ENCODE measurements around the gene AGPAT3.

DNA sequence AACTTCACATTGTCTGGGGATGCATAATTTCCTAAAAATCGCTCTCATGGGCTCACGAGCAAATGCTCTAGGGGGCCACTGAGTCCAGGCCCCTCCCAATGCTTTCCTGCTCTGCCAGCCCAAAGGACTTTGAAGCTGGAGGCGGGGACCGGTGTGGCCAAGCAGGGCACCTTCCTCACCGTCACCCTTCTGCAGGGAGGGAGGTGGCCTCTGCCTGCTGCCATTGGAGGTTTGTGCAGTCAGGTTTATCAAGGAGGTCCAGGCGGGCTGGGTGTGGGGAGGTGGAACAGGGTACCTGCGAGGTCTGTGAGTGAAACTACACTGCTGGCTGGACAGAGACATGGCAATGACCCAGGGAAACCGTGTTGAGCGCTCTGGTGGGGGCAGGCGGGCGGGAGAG lies 89.0 kb downstream of the AGPAT3 start:
- TF ChIP-seq CTCF (IDR thresholded peaks at IDR 0.05 in 2 of 3, conservative IDR thresholded peaks at IDR 0.05 in 1 of 3; ENCODE audit: control insufficient read depth in 2 of 3, extremely low read depth in 1 of 3, insufficient read depth in 1 of 3, low read depth in 3 of 3, low read length in 3 of 3), result no peak
- TF ChIP-seq PRDM15 (CRISPR knock-in tag; IDR thresholded peaks at IDR 0.05), result no peak
- TF ChIP-seq TARDBP (IDR thresholded peaks at IDR 0.05; ENCODE audit: borderline replicate concordance), result no peak
- TF ChIP-seq, protein P1, sequence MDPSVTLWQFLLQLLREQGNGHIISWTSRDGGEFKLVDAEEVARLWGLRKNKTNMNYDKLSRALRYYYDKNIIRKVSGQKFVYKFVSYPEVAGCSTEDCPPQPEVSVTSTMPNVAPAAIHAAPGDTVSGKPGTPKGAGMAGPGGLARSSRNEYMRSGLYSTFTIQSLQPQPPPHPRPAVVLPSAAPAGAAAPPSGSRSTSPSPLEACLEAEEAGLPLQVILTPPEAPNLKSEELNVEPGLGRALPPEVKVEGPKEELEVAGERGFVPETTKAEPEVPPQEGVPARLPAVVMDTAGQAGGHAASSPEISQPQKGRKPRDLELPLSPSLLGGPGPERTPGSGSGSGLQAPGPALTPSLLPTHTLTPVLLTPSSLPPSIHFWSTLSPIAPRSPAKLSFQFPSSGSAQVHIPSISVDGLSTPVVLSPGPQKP (IDR thresholded peaks at IDR 0.05; ENCODE audit: low read depth, low read length), result no peak
- TF ChIP-seq YY1 (IDR thresholded peaks at IDR 0.05; ENCODE audit: low read depth, low read length), result no peak
- no peak for TF ChIP-seq NFXL1 (IDR thresholded peaks at IDR 0.05; ENCODE audit: borderline replicate concordance)
- no peak for TF ChIP-seq POLR2A (IDR thresholded peaks at IDR 0.05; ENCODE audit: low read depth, low read length)
- TF ChIP-seq REST (IDR thresholded peaks at IDR 0.05; ENCODE audit: low read depth, low read length), result no peak
- TF ChIP-seq YBX1 (IDR thresholded peaks at IDR 0.05), result no peak
- TF ChIP-seq POLR2AphosphoS5 (IDR thresholded peaks at IDR 0.05; ENCODE audit: low read length), result no peak
- no peak for TF ChIP-seq RBBP5 (conservative IDR thresholded peaks at IDR 0.05)
- no peak for TF ChIP-seq MEF2A (IDR thresholded peaks at IDR 0.05; ENCODE audit: insufficient read depth, low read depth, low read length)
